Gastrocnemius medialis (tissue), 4 donors: Measurements from ENCODE around the gene PLXNA2.

Source experiments
- POLR2A ChIP-seq, 2 donors: fragments of 450-650 bp; IDR thresholded peaks; one replicate each; pipeline ENCODE4 v1.6.1; 2017; ENCODE audit warnings: antibody characterized with exemption in 2 of 2, mild to moderate bottlenecking in 2 of 2, moderate library complexity in 2 of 2
- TF ChIP-seq, protein P1 (sequence below), 5 experiments: fragments of 450-650 bp in 3 of 5; fragments of 200-600 bp in 2 of 5; sonication (generic) in 2 of 5; IDR thresholded peaks in 4 of 5; conservative IDR thresholded peaks in 1 of 5; 1 replicate in 4 of 5; 2 replicates in 1 of 5; pipeline ENCODE4 v1.5.1; 2016 to 2019; ENCODE audit warnings: antibody characterized with exemption in 5 of 5, mild to moderate bottlenecking in 3 of 5, moderate library complexity in 3 of 5

DNA sequence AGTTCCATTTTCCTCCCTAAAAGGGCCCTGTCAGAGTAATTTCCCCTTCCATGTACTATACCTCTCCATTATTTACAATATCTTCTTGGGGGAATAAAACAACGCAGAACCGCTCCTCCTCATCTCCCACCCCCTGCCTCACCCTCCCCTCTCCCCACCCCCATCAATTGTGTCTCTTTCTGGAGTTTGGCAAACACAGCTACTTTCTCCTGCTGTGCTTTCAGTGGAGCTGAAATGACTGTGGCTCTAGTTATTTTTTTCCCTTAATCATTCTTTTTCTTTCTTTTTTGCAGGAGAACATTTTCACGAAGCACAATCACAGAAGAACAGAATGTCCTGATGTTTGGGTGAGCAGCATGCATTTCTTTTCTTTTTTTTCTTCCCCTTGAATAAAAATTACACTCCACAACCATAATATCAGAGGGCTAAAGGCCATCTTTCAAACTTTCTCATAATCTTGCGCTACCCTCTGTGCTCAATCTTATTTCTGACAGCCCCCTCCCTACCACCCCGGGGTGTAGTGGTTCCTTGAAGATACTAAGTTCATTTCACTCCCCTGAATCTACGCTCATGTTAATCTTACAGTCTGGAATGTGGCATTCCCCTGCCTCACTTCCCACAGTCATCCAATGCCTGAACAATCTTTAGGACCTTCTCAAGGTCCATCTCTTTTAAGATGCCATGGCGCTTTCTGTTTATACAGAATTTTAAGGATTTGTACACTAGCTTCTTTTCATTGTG, 8.8 kb upstream of the PLXNA2 start:
- TF ChIP-seq POLR2A (IDR thresholded peaks at IDR 0.05) = no peak
- TF ChIP-seq, protein P1, sequence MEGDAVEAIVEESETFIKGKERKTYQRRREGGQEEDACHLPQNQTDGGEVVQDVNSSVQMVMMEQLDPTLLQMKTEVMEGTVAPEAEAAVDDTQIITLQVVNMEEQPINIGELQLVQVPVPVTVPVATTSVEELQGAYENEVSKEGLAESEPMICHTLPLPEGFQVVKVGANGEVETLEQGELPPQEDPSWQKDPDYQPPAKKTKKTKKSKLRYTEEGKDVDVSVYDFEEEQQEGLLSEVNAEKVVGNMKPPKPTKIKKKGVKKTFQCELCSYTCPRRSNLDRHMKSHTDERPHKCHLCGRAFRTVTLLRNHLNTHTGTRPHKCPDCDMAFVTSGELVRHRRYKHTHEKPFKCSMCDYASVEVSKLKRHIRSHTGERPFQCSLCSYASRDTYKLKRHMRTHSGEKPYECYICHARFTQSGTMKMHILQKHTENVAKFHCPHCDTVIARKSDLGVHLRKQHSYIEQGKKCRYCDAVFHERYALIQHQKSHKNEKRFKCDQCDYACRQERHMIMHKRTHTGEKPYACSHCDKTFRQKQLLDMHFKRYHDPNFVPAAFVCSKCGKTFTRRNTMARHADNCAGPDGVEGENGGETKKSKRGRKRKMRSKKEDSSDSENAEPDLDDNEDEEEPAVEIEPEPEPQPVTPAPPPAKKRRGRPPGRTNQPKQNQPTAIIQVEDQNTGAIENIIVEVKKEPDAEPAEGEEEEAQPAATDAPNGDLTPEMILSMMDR (IDR thresholded peaks at IDR 0.05 in 4 of 5, conservative IDR thresholded peaks at IDR 0.05 in 1 of 5) = no peak
